ENCODE results near the gene ECI2. TPM values are rescaled to one million over a fixed set of nuclear protein-coding genes. Genes with fewer than 3 reads are reported as not detected.
A peak's percentile ranks its signal among the peaks of the same experiment; 100 is the strongest.

ECI2 gene
- total and polyA plus RNA-seq, 2 of the 13 experiments (the other 11 are each of a cell fraction or from before 2014, with no cell fraction given), result 78.5 to 228 TPM

GRCh38 chr6:4130357-4130987, 4.9 kb downstream of the ECI2 start (continued):
- TF ChIP-seq ELF4 (CRISPR knock-in tag; IDR thresholded peaks at IDR 0.05; ENCODE audit: borderline replicate concordance), result no peak
- TF ChIP-seq REPIN1 (CRISPR knock-in tag; IDR thresholded peaks at IDR 0.05; ENCODE audit: borderline replicate concordance, low read depth), result peak; percentile 35; the same call in 1 of the 2 replicates
- TF ChIP-seq GPBP1L1 (CRISPR knock-in tag; IDR thresholded peaks at IDR 0.05), result no peak
- TF ChIP-seq CHCHD3 (CRISPR knock-in tag; IDR thresholded peaks at IDR 0.05), result no peak
- TF ChIP-seq ZNF143 (CRISPR knock-in tag; IDR thresholded peaks at IDR 0.05), result no peak
- TF ChIP-seq ZNF512 (CRISPR knock-in tag; IDR thresholded peaks at IDR 0.05), result no peak
- no peak for TF ChIP-seq ZNF512B (CRISPR knock-in tag; IDR thresholded peaks at IDR 0.05; ENCODE audit: borderline replicate concordance)
- TF ChIP-seq MTA3 (CRISPR knock-in tag; IDR thresholded peaks at IDR 0.05), result no peak
- no peak for TF ChIP-seq RBAK (CRISPR knock-in tag; IDR thresholded peaks at IDR 0.05)
- no peak for TF ChIP-seq FOXP1 (IDR thresholded peaks at IDR 0.05)
- TF ChIP-seq FOXP1 (CRISPR knock-in tag; IDR thresholded peaks at IDR 0.05), result peak; percentile 86
- no peak for TF ChIP-seq LCORL (IDR thresholded peaks at IDR 0.05)
- TF ChIP-seq LCORL (CRISPR knock-in tag; IDR thresholded peaks at IDR 0.05), result peak; percentile 87
- TF ChIP-seq AKAP8 (CRISPR knock-in tag; IDR thresholded peaks at IDR 0.05), result no peak
- no peak for TF ChIP-seq RXRA (CRISPR knock-in tag; IDR thresholded peaks at IDR 0.05)
- TF ChIP-seq CSRNP2 (CRISPR knock-in tag; conservative IDR thresholded peaks at IDR 0.05; ENCODE audit: low read depth), result no peak
- no peak for TF ChIP-seq CC2D1A (CRISPR knock-in tag; IDR thresholded peaks at IDR 0.05)
- no peak for TF ChIP-seq MIER2 (CRISPR knock-in tag; IDR thresholded peaks at IDR 0.05)
- no peak for TF ChIP-seq ZFAT (CRISPR knock-in tag; conservative IDR thresholded peaks at IDR 0.05)
- TF ChIP-seq NR2F6 (IDR thresholded peaks at IDR 0.05), result no peak
- TF ChIP-seq NR2F6 (CRISPR knock-in tag; IDR thresholded peaks at IDR 0.05), result peak; percentile 55; the same call in 1 of the 2 replicates
- TF ChIP-seq NR3C1 (CRISPR knock-in tag; IDR thresholded peaks at IDR 0.05), result no peak
- TF ChIP-seq SOX13 (IDR thresholded peaks at IDR 0.05), result no peak
- peak in 1 of 2 experiments; percentile 72; a peak in 1 of 4 replicates for TF ChIP-seq SOX13 (CRISPR knock-in tag; conservative IDR thresholded peaks at IDR 0.05 in 1 of 2, IDR thresholded peaks at IDR 0.05 in 1 of 2)
- TF ChIP-seq SMC3 (IDR thresholded peaks at IDR 0.05; ENCODE audit: low read length), result no peak
- TF ChIP-seq ZNF788 (CRISPR knock-in tag; IDR thresholded peaks at IDR 0.05; ENCODE audit: borderline replicate concordance), result no peak
- TF ChIP-seq JARID2 (CRISPR knock-in tag; IDR thresholded peaks at IDR 0.05; ENCODE audit: insufficient replicate concordance), result no peak

Data from HepG2 (cell line).